HUES48 (cell line): ENCODE measurements around the gene ITIH5.
"Not testable (repeated sequence)": the region's sequence is repeated elsewhere in the genome, so short reads cannot be mapped to it uniquely, and the experiment has no call there.

Experiments
- H3K27ac ChIP-seq: one replicate; pipeline ENCODE4 v1.7.0; 2013; ENCODE audit warnings: low read depth, low read length, inconsistent platforms
- H3K27me3 ChIP-seq: 2 replicates; pipeline ENCODE4 v1.6.1; 2013; ENCODE audit warnings: mild to moderate bottlenecking, low read length; ENCODE audit not compliant: control insufficient read depth, insufficient read depth
- H3K36me3 ChIP-seq: 2 replicates; pipeline ENCODE4 v1.6.1; 2013; ENCODE audit warnings: low read length; ENCODE audit not compliant: control insufficient read depth, insufficient read depth
- H3K4me1 ChIP-seq: 2 replicates; pipeline ENCODE4 v1.6.1; 2013; ENCODE audit warnings: mild to moderate bottlenecking, low read length; ENCODE audit not compliant: control insufficient read depth, insufficient read depth
- H3K4me3 ChIP-seq: 2 replicates; pipeline ENCODE4 v1.5.1; 2013; ENCODE audit warnings: mild to moderate bottlenecking, low read depth, low read length
- H3K9ac ChIP-seq: 2 replicates; pipeline ENCODE4 v1.6.1; 2013; ENCODE audit warnings: mild to moderate bottlenecking, low read depth, low read length, moderate library complexity
- H3K9me3 ChIP-seq: 2 replicates; pipeline ENCODE4 v1.6.1; 2013; ENCODE audit warnings: low read length; ENCODE audit not compliant: control insufficient read depth, insufficient read depth

Gene ITIH5

GRCh38 chr10:7703140-7703539 is 36.4 kb upstream of the ITIH5 start, which contains the start of gene ITIH2:
Gene ITIH2 (plus strand): TSS chr10:7703316. CDS start chr10:7703435, 119 bp downstream.
- H3K27ac ChIP-seq = no peak within 1 kb of the TSS
- no peaks in the 10 kb centered on the region for H3K36me3 ChIP-seq
- H3K27me3 ChIP-seq = no peaks in the 10 kb centered on the region
- H3K9me3 ChIP-seq = no peaks in the 10 kb centered on the region
- no peaks in the 10 kb centered on the region for H3K4me1 ChIP-seq
- no peak within 1 kb of the TSS for H3K9ac ChIP-seq
- H3K4me3 ChIP-seq = no peak within 1 kb of the TSS

- Histone ChIP-seq H3K9me3 (no peaks in the 10 kb centered on the region), H3K4me1 (no peaks in the 10 kb centered on the region), H3K9ac (no peak overlapping the region), H3K4me3 (no peak overlapping the region), H3K27ac (no peak overlapping the region), H3K36me3 (no peaks in the 10 kb centered on the region), H3K27me3 (no peaks in the 10 kb centered on the region)
These were observed 35.6 kb upstream of the ITIH5 start for GRCh38 chr10:7702288-7702812.

DNA sequence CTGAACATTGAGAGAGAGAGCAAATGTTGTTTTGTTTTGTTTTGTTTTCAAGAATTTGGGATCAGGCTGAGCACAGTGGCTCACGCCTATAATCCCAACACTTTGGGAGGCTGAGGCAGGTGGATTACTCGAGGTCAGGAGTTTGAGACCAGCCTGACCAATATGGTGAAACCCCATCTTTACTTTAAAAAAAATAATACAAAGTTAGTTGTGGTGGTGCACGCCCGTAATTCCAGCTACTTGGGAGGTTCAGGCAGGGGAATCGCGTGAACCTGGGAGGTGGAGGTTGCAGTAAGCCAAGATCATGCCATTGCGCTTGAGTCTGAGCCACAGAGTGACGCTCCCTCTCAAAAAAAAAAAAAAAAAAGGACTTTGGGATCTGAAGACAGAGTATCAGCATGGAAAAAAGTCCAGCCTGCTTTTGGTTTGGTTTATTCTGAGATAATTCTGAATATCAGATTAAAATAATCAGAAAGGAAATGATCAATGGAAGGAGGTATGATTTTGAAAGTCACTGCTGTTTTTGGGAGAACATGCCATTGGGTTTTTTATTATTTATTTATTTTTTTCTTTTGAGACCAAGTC is 34.5 kb upstream of the ITIH5 start:
- Histone ChIP-seq H3K27ac (no peak overlapping the region), H3K4me3 (no peak overlapping the region), H3K4me1 (no peaks in the 10 kb centered on the region), H3K9me3 (no peaks in the 10 kb centered on the region), H3K27me3 (no peaks in the 10 kb centered on the region), H3K9ac (no peak overlapping the region), H3K36me3 (no peaks in the 10 kb centered on the region)

DNA sequence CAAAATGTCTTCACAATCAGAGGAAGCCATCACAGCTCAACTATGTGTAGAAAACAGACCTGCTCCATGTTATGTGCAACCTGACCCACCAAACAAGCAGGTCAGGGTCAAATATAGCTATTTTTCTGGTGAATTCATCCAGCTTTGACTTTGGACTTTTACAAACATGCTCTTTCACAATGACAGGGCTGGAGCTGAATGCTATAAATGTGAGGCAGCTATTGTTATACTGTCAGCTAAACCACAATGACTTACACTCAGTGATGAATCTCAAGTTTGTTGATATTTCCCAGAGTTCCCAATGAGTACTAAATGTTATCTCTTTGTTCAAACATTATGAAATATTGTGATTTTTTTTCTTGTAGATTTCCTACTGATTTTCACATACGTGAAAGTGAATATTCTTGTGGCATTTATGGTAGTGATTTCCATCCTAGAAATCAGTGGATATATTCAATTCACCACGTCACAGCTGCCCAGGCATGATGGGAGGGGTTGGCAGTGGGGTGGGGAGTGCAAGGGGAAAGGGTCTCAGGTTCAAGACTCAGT is 33.9 kb upstream of the ITIH5 start:
- no peak overlapping the region for H3K27ac ChIP-seq
- H3K4me3 ChIP-seq = no peak overlapping the region
- no peaks in the 10 kb centered on the region for H3K4me1 ChIP-seq
- no peaks in the 10 kb centered on the region for H3K36me3 ChIP-seq
- H3K9me3 ChIP-seq = no peaks in the 10 kb centered on the region
- H3K27me3 ChIP-seq = no peaks in the 10 kb centered on the region
- no peak overlapping the region for H3K9ac ChIP-seq

GRCh38 chr10:7697426-7697825 is 30.7 kb upstream of the ITIH5 start:
- no peaks in the 10 kb centered on the region for H3K27me3 ChIP-seq
- H3K9ac ChIP-seq = no peak overlapping the region
- H3K27ac ChIP-seq = no peak overlapping the region
- peaks cover 7% of the 10 kb centered on the region; the same call in 1 of the 2 replicates for H3K9me3 ChIP-seq
- no peak overlapping the region for H3K4me3 ChIP-seq
- no peaks in the 10 kb centered on the region for H3K4me1 ChIP-seq
- H3K36me3 ChIP-seq = no peaks in the 10 kb centered on the region

DNA sequence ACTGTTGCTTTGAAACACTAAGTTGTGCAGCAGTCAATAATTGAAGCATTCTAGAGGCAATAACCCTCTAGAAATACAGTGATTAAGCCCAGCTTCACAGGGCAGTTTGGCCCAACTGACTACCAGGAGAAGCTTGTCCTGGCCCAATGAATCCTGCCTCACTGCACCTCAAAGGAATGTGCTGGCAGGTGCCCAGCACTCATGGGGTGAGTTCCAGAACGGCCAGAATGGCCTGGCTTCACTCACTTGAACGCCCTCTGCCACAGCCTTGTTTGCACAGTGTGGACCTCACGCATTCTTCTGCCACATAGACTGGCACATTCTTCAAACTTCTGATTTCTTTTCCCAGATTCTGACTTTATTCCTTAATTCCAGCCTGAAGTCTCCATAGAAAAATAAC is 29.8 kb upstream of the ITIH5 start:
- no peak overlapping the region for H3K9ac ChIP-seq
- no peaks in the 10 kb centered on the region for H3K4me1 ChIP-seq
- H3K27me3 ChIP-seq = no peaks in the 10 kb centered on the region
- H3K4me3 ChIP-seq = no peak overlapping the region
- no peak overlapping the region for H3K27ac ChIP-seq
- no peaks in the 10 kb centered on the region for H3K36me3 ChIP-seq
- peaks cover 15% of the 10 kb centered on the region for H3K9me3 ChIP-seq

DNA sequence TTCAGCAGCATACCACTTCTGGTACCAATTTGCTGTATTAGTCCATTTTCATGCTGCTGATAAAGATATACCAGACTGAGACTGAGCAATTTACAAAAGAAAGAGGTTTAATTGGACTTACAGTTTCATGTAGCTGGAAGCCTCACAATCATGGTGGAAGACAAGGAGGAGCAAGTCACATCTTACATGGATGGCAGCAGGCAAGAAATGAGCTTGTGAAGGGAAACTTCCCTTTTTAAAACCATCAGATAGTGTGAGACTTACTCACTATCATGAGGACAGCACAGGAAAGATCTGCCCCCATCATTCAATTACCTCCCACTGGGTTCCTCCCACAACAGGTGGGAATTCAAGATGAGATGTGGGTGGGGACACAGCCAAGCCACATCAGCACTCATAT is 26.4 kb upstream of the ITIH5 start:
- not testable (repeated sequence) for H3K36me3 ChIP-seq, H3K9ac ChIP-seq, H3K4me1 ChIP-seq, H3K27me3 ChIP-seq, H3K4me3 ChIP-seq, H3K27ac ChIP-seq
- peaks cover 20% of the 10 kb centered on the region for H3K9me3 ChIP-seq

DNA sequence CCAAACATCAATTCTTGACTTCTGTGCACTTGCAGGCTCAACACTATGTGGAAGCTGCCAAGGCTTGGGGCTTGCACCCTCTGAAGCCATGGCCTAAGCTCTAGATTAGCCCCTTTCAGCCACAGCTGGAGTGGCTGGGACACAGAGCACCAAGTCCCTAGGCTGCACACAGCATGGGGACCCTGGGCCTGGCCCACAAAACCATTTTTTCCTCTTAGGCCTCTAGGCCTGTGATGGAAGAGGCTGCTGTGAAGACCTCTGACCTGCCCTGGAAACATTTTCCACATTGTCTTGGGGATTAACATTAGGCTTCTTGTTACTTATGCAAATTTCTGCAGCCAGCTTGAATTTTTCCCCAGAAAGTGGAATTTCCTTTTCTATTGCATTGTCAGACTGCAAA is 25.6 kb upstream of the ITIH5 start:
- not testable (repeated sequence) for H3K4me1 ChIP-seq, H3K4me3 ChIP-seq, H3K36me3 ChIP-seq, H3K27me3 ChIP-seq, H3K9ac ChIP-seq, H3K27ac ChIP-seq
- peaks cover 20% of the 10 kb centered on the region for H3K9me3 ChIP-seq

GRCh38 chr10:7690885-7691597 is 24.3 kb upstream of the ITIH5 start:
- not testable (repeated sequence) for H3K27ac ChIP-seq, H3K27me3 ChIP-seq, H3K9ac ChIP-seq, H3K4me3 ChIP-seq, H3K36me3 ChIP-seq, H3K4me1 ChIP-seq
- H3K9me3 ChIP-seq = peaks cover 20% of the 10 kb centered on the region

- no peak overlapping the region for H3K4me3 ChIP-seq
- H3K4me1 ChIP-seq = no peaks in the 10 kb centered on the region
- peaks cover 20% of the 10 kb centered on the region for H3K9me3 ChIP-seq
- H3K27me3 ChIP-seq = no peaks in the 10 kb centered on the region
- no peak overlapping the region for H3K9ac ChIP-seq
- no peaks in the 10 kb centered on the region for H3K36me3 ChIP-seq
- no peak overlapping the region for H3K27ac ChIP-seq
These were observed 22.8 kb upstream of the ITIH5 start for GRCh38 chr10:7689591-7689990.

DNA sequence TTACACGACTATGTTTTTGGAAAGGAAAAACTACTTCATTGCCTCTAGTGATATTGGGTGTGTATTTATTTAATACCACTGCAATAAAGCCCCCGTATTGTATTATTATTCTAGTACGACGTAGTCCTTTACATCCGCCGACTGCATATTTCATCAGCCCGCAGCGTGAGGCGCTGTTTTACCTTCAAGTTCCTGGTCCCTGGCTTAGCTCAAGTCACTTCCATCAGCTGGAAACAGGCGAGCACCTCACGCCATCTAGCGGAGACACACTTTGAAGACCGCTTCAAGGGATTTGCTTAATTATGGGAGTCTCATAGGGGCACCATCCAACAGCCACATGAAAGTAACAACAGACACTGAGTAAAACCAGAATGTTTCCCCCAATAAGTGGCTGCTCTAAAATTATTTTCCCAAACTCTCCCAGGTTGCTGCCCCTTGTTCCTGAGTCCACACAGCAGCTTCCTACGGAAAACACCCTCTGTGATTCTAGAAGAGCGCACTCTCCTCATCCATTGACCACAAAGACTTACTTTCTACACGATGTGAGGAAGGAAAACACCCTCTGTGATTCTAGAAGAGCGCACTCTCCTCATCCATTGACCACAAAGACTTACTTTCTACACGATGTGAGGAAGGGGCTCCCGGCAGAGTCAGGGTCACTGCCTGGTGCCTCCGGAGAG is 20.6 kb upstream of the ITIH5 start:
- H3K9ac ChIP-seq = no peak overlapping the region
- H3K9me3 ChIP-seq = peaks cover 13% of the 10 kb centered on the region

More for the DNA sequence above, 20.6 kb upstream of the ITIH5 start:
- Histone ChIP-seq H3K36me3 (no peaks in the 10 kb centered on the region), H3K4me1 (no peaks in the 10 kb centered on the region), H3K27ac (no peak overlapping the region), H3K27me3 (no peaks in the 10 kb centered on the region), H3K4me3 (no peak overlapping the region)
